Activated naive CD8-positive, alpha-beta T cell treated with anti-CD3 and anti-CD28 coated beads for 36 hours (primary cell): ENCODE results near the gene ASB3. TPM values are rescaled to one million over a fixed set of nuclear protein-coding genes. Genes with fewer than 3 reads are reported as not detected.

Source experiments
- DNase-seq: peaks from one replicate; pipeline ENCODE4 v3.0.0; 2021
- H3K27ac Mint-ChIP-seq: one replicate; pipeline ENCODE4 v1.8.0; 2022; ENCODE audit warnings: mild to moderate bottlenecking, moderate library complexity, mixed read lengths
- H3K27me3 Mint-ChIP-seq: one replicate; pipeline ENCODE4 v1.8.0; 2022; ENCODE audit warnings: mild to moderate bottlenecking, mixed read lengths
- H3K36me3 Mint-ChIP-seq: one replicate; pipeline ENCODE4 v1.8.0; 2021; ENCODE audit warnings: mild to moderate bottlenecking, mixed read lengths
- H3K4me1 Mint-ChIP-seq: one replicate; pipeline ENCODE4 v1.8.0; 2021; ENCODE audit warnings: mixed read lengths
- H3K4me3 Mint-ChIP-seq: one replicate; pipeline ENCODE4 v1.8.0; 2022; ENCODE audit warnings: mild to moderate bottlenecking, moderate library complexity, mixed read lengths
- H3K9me3 Mint-ChIP-seq: one replicate; pipeline ENCODE4 v1.8.0; 2022; ENCODE audit warnings: mixed read lengths
- total RNA-seq, 2 experiments: library from RNA; stranded (reverse); gene quantifications; one replicate each; pipeline ENCODE4 v1.2.3, GENCODE V29; 2021

The ASB3 gene
- total RNA-seq, 2 experiments from 2014 or later: 18.6 to 19.6 TPM

DNA sequence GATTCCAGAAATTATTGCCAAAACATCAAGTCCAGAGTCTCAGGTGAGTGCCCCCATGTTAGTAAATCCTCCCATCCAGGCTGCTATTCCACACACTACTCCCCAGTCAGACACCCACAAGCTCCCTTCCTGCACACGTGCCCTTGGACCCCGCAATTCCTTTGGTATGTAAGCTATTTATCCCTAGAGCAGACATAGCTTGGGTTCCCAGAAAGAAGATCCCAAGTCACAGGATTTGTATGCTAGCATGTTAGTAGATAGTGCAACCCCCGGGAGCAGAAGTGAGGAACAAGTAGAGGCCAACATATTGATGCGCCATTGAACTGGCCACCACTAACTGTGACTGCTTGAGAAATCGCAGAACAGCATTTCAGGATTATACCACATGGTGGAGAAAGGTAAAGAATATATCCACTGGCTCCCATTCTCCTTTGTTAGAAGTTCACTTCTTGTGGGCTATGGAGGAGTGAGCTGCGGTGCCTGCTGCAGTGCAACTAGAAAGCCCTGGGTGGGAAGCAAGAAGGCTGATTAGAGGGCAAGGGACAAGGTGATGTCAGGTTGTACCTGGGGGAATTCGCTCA lies 156.6 kb downstream of the ASB3 start:
- DNase-seq: no peak
- Mint-ChIP-seq H3K27ac (no peak overlapping the region), H3K9me3 (no peaks in the 10 kb centered on the region), H3K4me3 (no peak overlapping the region), H3K4me1 (peaks cover 9% of the 10 kb centered on the region), H3K36me3 (no peaks in the 10 kb centered on the region), H3K27me3 (no peaks in the 10 kb centered on the region)

DNA sequence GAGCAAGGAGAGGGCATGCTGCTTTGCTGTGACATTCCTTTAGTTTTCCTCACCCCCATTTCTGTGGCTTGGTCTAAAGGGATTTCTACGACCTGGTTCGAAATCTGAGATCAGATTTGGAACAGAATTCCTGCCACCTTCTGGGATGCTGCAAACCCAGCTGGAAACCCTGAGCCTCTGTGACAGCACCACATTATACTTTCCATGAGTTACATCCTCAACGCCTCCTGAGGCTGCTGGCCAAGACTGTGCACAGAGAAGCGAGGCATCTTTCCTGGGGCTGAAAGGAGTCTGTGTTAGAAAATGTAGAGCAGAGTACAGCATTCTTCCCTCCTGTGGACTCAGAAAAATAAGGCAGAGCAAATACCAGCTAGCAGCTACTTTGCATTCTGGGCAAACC lies 157.3 kb downstream of the ASB3 start:
- DNase-seq: no peak
- H3K27me3 Mint-ChIP-seq: no peaks in the 10 kb centered on the region
- no peak overlapping the region for H3K27ac Mint-ChIP-seq
- H3K4me3 Mint-ChIP-seq: no peak overlapping the region
- H3K36me3 Mint-ChIP-seq: no peaks in the 10 kb centered on the region
- no peaks in the 10 kb centered on the region for H3K9me3 Mint-ChIP-seq
- peaks cover 9% of the 10 kb centered on the region for H3K4me1 Mint-ChIP-seq

DNA sequence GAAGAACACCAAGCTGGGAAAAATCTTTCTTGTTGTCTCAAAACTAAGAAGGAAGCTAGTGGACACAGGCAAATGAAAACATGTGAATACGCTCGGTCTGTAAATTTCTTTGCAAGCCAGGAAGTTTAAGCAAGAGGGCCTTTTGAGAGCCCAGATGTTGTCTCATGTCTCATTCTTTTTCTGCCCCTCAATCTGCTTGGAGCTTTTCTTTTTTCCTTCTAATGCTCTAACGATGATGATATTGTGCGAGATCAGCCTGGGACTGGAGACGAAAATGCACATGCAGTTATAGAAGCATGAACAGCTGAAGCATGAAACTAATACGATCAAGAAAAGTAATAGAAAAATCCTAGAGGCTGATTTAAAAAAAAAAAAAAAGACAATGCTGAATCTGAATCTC lies 157.8 kb downstream of the ASB3 start:
- peaks cover 1% of the 10 kb centered on the region for H3K9me3 Mint-ChIP-seq
- no peaks in the 10 kb centered on the region for H3K36me3 Mint-ChIP-seq
- no peaks in the 10 kb centered on the region for H3K27me3 Mint-ChIP-seq
- H3K4me3 Mint-ChIP-seq: no peak overlapping the region
- no peak for DNase-seq
- peaks cover 9% of the 10 kb centered on the region for H3K4me1 Mint-ChIP-seq
- no peak overlapping the region for H3K27ac Mint-ChIP-seq

DNA sequence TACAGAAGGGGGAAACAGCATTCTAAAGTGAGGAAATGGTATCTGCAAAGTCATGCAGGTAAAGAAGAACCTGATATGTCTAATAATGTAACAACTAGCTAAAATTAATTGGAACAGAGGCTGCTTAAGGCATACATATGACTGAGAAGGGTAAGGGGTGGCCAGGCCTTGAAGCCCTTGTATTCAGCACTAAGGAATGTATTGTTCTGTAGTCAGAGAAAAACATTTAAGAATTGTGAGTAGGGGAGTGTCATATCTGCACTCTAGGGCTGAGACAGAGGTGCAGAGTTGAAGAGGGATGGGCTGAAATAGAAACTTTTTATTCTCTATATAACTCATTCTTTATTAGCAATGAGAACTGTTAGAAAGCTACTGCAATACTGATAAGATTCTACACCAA lies 164.6 kb downstream of the ASB3 start:
- Mint-ChIP-seq H3K9me3 (peaks cover 2% of the 10 kb centered on the region), H3K36me3 (no peaks in the 10 kb centered on the region)

DNA sequence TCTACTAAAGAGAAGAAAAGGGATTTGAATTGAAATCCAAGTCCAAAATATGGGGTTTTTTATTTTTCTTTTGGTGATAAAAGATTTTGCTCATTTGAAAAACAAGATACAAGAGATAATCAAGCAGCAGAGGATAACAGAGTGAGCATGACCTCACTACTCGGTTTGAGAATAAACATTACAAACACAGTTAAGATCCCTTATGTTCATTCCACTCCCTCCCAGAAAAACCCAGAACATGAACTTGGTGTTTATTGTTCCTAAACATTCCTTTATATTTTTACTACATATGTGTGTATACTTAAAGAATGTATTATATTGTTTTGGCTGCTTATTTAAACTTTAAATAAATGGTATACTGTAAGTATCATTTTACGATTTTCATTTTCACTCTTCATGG lies 165.8 kb downstream of the ASB3 start:
- H3K4me3 Mint-ChIP-seq: no peak overlapping the region
- H3K36me3 Mint-ChIP-seq: no peaks in the 10 kb centered on the region
- H3K27ac Mint-ChIP-seq: no peak overlapping the region
- H3K9me3 Mint-ChIP-seq: peaks cover 2% of the 10 kb centered on the region
- H3K4me1 Mint-ChIP-seq: no peaks in the 10 kb centered on the region
- H3K27me3 Mint-ChIP-seq: no peaks in the 10 kb centered on the region
- no peak for DNase-seq

More for the DNA sequence above, 164.6 kb downstream of the ASB3 start:
- Mint-ChIP-seq H3K4me1 (no peaks in the 10 kb centered on the region), H3K27ac (no peak overlapping the region), H3K27me3 (no peaks in the 10 kb centered on the region), H3K4me3 (no peak overlapping the region)
- no peak for DNase-seq

Other genes starting within 250 kb of the ASB3 start
- 10 to 100 TPM; 28.0 to 29.6 TPM for gene CHAC2, start 19.1 kb downstream of the ASB3 start, total RNA-seq
- gene ERLEC1, start 91 bp upstream of the ASB3 start, total RNA-seq: 10 to 100 TPM; 17.5 to 18.6 TPM
- 1 to 10 TPM; 1.4 to 1.8 TPM for gene GPR75, start 73.0 kb upstream of the ASB3 start, total RNA-seq
- gene PSME4, start 184.0 kb upstream of the ASB3 start, total RNA-seq: 10 to 100 TPM; 51.8 to 56.0 TPM